ENCODE results near the gene CAMK1D. TPM values are rescaled to one million over a fixed set of nuclear protein-coding genes. Genes with fewer than 3 reads are reported as not detected.

CAMK1D gene
- total and polyA plus RNA-seq, 4 donors = 1.9 to 19.0 (median 7.6) TPM

DNA sequence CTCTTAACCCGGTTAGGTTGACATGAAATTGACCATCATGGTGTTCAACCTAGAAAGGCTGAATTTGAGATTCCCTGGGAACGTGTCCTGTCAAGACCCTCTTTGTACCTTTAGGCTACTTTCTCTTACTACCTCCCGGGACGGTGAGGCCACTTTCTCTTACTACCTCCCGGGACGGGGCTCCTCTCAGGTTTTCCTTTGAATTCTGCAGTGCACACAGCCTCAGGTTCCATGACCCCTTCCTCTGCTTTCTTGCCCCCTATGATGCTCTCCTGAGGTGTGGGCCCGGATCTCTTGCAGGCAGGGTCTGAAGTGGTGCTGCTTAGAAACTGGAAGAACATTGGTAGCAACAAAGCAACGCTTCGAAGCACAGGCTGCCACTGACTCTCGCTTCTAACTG lies 155.3 kb downstream of the CAMK1D start:
- WGBS, 2 donors = 97% methylated on average over 10 of the region's 10 CpGs
- H3K4me1 ChIP-seq (ENCODE audit: control insufficient read depth in 1 of 2, insufficient read depth in 2 of 2, low read length in 2 of 2) = peaks cover 0 to 10% of the 10 kb centered on the region in 2 donors
- no peak for ATAC-seq (ENCODE audit: low FRiP score)
- no peaks in the 10 kb centered on the region for H3K36me3 ChIP-seq (ENCODE audit: control insufficient read depth in 1 of 2, insufficient read depth in 2 of 2, low read length in 1 of 2)
- no peak overlapping the region for H3K4me3 ChIP-seq (ENCODE audit: low read length in 2 of 2)
- no peak overlapping the region for H3K27ac ChIP-seq (ENCODE audit: low read depth in 1 of 2, low read length in 2 of 2)
- H3K27me3 ChIP-seq (ENCODE audit: control insufficient read depth in 1 of 2, insufficient read depth in 2 of 2, low read length in 1 of 2) = no peaks in the 10 kb centered on the region
- intact Hi-C loops (cut with DNase I) = no loop called here
- H3K9me3 ChIP-seq (ENCODE audit: control insufficient read depth, low read length) = peaks cover 1% of the 10 kb centered on the region
- DNase-seq = peak in 1 of 2 donors; percentile 14

DNA sequence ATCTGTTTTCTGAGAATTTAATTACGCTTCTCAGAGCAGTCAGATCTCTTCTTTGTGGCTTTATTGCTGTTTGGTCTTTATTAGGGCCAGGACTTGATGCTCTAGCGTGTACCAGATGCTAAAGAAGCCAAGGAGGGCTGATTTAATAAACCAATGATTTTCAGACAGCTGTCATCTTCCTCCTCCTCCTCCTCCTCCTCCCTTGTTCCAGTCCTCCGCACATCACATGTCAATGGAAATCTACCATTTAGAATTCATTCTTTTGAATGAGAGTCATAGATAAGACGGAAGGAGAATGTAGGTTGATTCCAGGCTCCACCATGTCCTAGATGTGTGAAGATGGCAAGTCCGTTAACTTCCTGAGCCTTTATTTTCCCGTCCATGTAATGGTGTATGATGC lies 156.3 kb downstream of the CAMK1D start:
- ATAC-seq (ENCODE audit: low FRiP score) (no peak), DNase-seq (no peak)
- peaks cover 0 to 6% of the 10 kb centered on the region in 2 donors for H3K4me1 ChIP-seq (ENCODE audit: control insufficient read depth in 1 of 2, insufficient read depth in 2 of 2, low read length in 2 of 2)
- H3K9me3 ChIP-seq (ENCODE audit: control insufficient read depth, low read length) = peaks cover 1% of the 10 kb centered on the region
- H3K4me3 ChIP-seq (ENCODE audit: low read length in 2 of 2) = no peak overlapping the region
- H3K36me3 ChIP-seq (ENCODE audit: control insufficient read depth in 1 of 2, insufficient read depth in 2 of 2, low read length in 1 of 2) = no peaks in the 10 kb centered on the region
- no peaks in the 10 kb centered on the region for H3K27me3 ChIP-seq (ENCODE audit: control insufficient read depth in 1 of 2, insufficient read depth in 2 of 2, low read length in 1 of 2)
- intact Hi-C loops (cut with DNase I) = no loop called here
- no peak overlapping the region for H3K27ac ChIP-seq (ENCODE audit: low read depth in 1 of 2, low read length in 2 of 2)
- 97 to 98% methylated on average over 6 of the region's 6 CpGs for WGBS, 2 donors

DNA sequence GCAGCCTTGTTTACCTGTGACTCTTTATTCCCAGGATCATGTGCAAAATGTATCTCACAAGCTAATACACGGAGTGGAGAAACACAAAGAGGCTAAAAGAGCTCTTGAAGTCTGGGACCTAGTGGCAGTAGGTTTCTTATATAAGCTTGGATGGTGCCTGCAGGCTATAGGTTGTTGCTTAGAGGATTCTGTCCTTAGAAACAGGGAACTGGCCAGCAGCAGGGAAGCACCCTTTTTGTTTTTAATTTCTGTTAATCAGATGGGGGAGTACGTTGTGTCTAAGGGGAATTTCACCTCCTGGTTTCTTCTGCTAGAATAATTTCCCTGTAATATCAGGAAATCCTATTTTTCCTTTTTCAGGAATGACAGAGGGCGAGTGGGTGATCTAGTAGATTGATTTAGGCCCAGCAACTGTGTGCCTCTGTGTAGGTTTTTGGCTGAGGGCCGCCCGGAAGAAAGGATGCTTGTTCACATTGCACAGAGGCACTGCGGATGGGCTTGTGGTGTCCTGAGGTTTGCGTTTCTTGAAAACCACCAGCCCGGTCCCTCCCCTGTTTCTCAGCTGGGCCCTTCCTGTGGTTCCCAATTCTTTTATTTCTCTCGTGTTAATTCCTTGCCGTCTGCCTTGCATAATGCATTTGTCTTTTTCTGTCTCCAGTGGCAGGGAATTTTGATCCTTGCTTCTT lies 158.0 kb downstream of the CAMK1D start:
- no peaks in the 10 kb centered on the region for H3K4me1 ChIP-seq (ENCODE audit: control insufficient read depth in 1 of 2, insufficient read depth in 2 of 2, low read length in 2 of 2)
- no peak overlapping the region for H3K4me3 ChIP-seq (ENCODE audit: low read length in 2 of 2)
- WGBS, 2 donors = 93 to 96% methylated on average over 10 of the region's 10 CpGs
- no peak overlapping the region for H3K27ac ChIP-seq (ENCODE audit: low read depth in 1 of 2, low read length in 2 of 2)
- H3K36me3 ChIP-seq (ENCODE audit: control insufficient read depth in 1 of 2, insufficient read depth in 2 of 2, low read length in 1 of 2) = no peaks in the 10 kb centered on the region
- no peaks in the 10 kb centered on the region for H3K27me3 ChIP-seq (ENCODE audit: control insufficient read depth in 1 of 2, insufficient read depth in 2 of 2, low read length in 1 of 2)
- peaks cover 1% of the 10 kb centered on the region for H3K9me3 ChIP-seq (ENCODE audit: control insufficient read depth, low read length)
- no peak for ATAC-seq (ENCODE audit: low FRiP score)
- DNase-seq = peak in 1 of 2 donors; percentile 59
- intact Hi-C loops (cut with DNase I) = no loop called here

GRCh38 chr10:12508165-12508564 lies 158.8 kb downstream of the CAMK1D start:
- DNase-seq = no peak
- H3K27me3 ChIP-seq (ENCODE audit: control insufficient read depth in 1 of 2, insufficient read depth in 2 of 2, low read length in 1 of 2) = no peaks in the 10 kb centered on the region
- H3K4me3 ChIP-seq (ENCODE audit: low read length in 2 of 2) = no peak overlapping the region
- H3K27ac ChIP-seq (ENCODE audit: low read depth in 1 of 2, low read length in 2 of 2) = no peak overlapping the region
- no peak for ATAC-seq (ENCODE audit: low FRiP score)
- H3K9me3 ChIP-seq (ENCODE audit: control insufficient read depth, low read length) = peaks cover 1% of the 10 kb centered on the region
- WGBS, 2 donors = 94 to 97% methylated on average over 5 of the region's 5 CpGs
- H3K4me1 ChIP-seq (ENCODE audit: control insufficient read depth in 1 of 2, insufficient read depth in 2 of 2, low read length in 2 of 2) = no peaks in the 10 kb centered on the region
- no peaks in the 10 kb centered on the region for H3K36me3 ChIP-seq (ENCODE audit: control insufficient read depth in 1 of 2, insufficient read depth in 2 of 2, low read length in 1 of 2)
- intact Hi-C loops (cut with DNase I) = no loop called here

DNA sequence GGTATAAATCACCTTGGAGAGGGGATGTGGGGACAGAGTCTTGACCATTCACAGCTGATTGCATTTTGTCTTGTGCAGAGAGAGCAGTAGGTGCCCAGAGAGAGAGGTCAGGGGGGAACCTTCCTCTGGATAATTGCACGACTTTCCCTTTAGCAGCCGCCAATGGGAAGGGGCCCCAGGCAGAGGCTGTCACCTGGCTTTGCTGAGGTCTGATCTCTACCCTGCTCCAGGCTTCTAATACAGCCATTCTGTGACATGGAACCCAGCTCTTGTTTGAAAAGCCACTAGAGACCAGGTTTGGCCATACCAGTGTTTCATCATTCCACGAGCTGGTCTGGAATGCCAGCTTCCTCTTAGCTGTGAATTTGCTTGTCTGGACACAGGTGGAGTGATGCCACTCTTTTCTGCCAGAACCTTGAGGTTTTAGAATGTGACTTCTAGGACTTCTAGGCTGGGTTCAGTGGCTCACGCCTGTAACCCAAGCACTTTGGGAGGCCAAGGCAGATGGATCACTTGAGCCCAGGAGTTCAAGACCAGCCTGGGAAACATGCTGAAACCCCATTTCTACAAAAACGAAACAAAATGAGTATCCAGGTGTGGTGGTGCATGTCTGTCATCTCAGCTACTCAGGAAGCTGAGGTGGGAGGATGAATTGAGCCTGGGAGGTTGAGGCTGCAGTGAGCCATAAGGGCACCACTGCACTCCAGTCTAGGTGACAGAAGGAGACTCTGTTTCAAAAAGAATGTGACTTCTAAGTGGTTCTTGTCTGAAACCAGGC lies 159.9 kb downstream of the CAMK1D start:
- H3K9me3 ChIP-seq (ENCODE audit: control insufficient read depth, low read length) = peaks cover 1% of the 10 kb centered on the region
- intact Hi-C loops (cut with DNase I) = no loop called here
- no peak overlapping the region for H3K27ac ChIP-seq (ENCODE audit: low read depth in 1 of 2, low read length in 2 of 2)
- no peaks in the 10 kb centered on the region for H3K27me3 ChIP-seq (ENCODE audit: control insufficient read depth in 1 of 2, insufficient read depth in 2 of 2, low read length in 1 of 2)
- H3K36me3 ChIP-seq (ENCODE audit: control insufficient read depth in 1 of 2, insufficient read depth in 2 of 2, low read length in 1 of 2) = no peaks in the 10 kb centered on the region
- no peak for DNase-seq
- no peak overlapping the region for H3K4me3 ChIP-seq (ENCODE audit: low read length in 2 of 2)
- 91 to 94% methylated on average over 5 of the region's 5 CpGs for WGBS, 2 donors
- ATAC-seq (ENCODE audit: low FRiP score) = no peak
- no peaks in the 10 kb centered on the region for H3K4me1 ChIP-seq (ENCODE audit: control insufficient read depth in 1 of 2, insufficient read depth in 2 of 2, low read length in 2 of 2)

DNA sequence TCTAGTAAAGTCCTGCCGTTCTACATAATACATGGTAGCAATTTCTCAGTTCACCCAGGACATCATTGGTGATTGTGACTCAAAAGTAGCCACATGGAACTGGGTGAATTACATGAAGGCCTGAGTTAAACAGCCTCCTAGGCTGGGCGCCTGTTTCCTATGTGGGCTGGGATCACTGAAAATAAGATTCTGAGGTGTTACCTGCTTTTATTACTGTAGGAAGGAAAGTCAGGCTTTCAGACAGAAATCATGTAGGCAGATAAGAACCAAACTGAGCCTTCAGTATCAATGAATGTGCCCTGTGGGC lies 160.4 kb downstream of the CAMK1D start:
- intact Hi-C loops (cut with DNase I) = no loop called here
- Histone ChIP-seq H3K4me3 (ENCODE audit: low read length in 2 of 2) (no peak overlapping the region), H3K27ac (ENCODE audit: low read depth in 1 of 2, low read length in 2 of 2) (no peak overlapping the region), H3K4me1 (ENCODE audit: control insufficient read depth in 1 of 2, insufficient read depth in 2 of 2, low read length in 2 of 2) (no peaks in the 10 kb centered on the region), H3K27me3 (ENCODE audit: control insufficient read depth in 1 of 2, insufficient read depth in 2 of 2, low read length in 1 of 2) (no peaks in the 10 kb centered on the region), H3K9me3 (ENCODE audit: control insufficient read depth, low read length) (peaks cover 1% of the 10 kb centered on the region), H3K36me3 (ENCODE audit: control insufficient read depth in 1 of 2, insufficient read depth in 2 of 2, low read length in 1 of 2) (no peaks in the 10 kb centered on the region)
- ATAC-seq (ENCODE audit: low FRiP score) (no peak), DNase-seq (no peak)
- WGBS, 2 donors = 96% methylated on average over 2 of the region's 2 CpGs

- intact Hi-C loops (cut with DNase I) = no loop called here
- WGBS, 2 donors = 82 to 87% methylated on average over 8 of the region's 8 CpGs
- ATAC-seq (ENCODE audit: low FRiP score) = no peak
- no peak for DNase-seq
- H3K27ac ChIP-seq (ENCODE audit: low read depth in 1 of 2, low read length in 2 of 2) = no peak overlapping the region
- H3K4me3 ChIP-seq (ENCODE audit: low read length in 2 of 2) = no peak overlapping the region
- no peaks in the 10 kb centered on the region for H3K36me3 ChIP-seq (ENCODE audit: control insufficient read depth in 1 of 2, insufficient read depth in 2 of 2, low read length in 1 of 2)
- H3K9me3 ChIP-seq (ENCODE audit: control insufficient read depth, low read length) = peaks cover 1% of the 10 kb centered on the region
- H3K27me3 ChIP-seq (ENCODE audit: control insufficient read depth in 1 of 2, insufficient read depth in 2 of 2, low read length in 1 of 2) = no peaks in the 10 kb centered on the region
- no peaks in the 10 kb centered on the region for H3K4me1 ChIP-seq (ENCODE audit: control insufficient read depth in 1 of 2, insufficient read depth in 2 of 2, low read length in 2 of 2)
These were observed 161.2 kb downstream of the CAMK1D start for GRCh38 chr10:12510501-12510941.

DNA sequence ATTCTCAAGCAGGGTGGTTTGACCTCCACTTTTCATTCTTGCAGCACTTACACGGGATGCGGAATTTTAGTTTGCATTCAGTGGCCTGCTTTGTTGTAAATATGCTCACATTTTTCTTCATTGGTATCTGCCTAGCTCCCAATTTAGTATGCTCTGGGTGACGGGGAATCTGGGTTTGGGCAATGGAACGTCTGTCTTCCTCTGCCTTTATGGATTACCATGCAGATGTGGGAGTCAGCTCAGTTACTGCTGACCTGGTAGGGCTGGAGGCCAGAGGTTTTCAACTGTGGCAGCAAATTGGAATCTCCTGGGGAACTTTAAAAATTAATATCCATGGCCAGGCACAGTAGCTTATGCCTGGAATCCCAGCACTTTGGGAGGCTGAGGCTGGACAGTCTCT lies 161.6 kb downstream of the CAMK1D start:
- peaks cover 1% of the 10 kb centered on the region for H3K9me3 ChIP-seq (ENCODE audit: control insufficient read depth, low read length)
- no peaks in the 10 kb centered on the region for H3K36me3 ChIP-seq (ENCODE audit: control insufficient read depth in 1 of 2, insufficient read depth in 2 of 2, low read length in 1 of 2)
- H3K27ac ChIP-seq (ENCODE audit: low read depth in 1 of 2, low read length in 2 of 2) = no peak overlapping the region
- DNase-seq (no peak), ATAC-seq (ENCODE audit: low FRiP score) (no peak)
- no peak overlapping the region for H3K4me3 ChIP-seq (ENCODE audit: low read length in 2 of 2)
- H3K4me1 ChIP-seq (ENCODE audit: control insufficient read depth in 1 of 2, insufficient read depth in 2 of 2, low read length in 2 of 2) = no peaks in the 10 kb centered on the region
- H3K27me3 ChIP-seq (ENCODE audit: control insufficient read depth in 1 of 2, insufficient read depth in 2 of 2, low read length in 1 of 2) = no peaks in the 10 kb centered on the region
- WGBS, 2 donors = 67 to 88% methylated on average over 4 of the region's 4 CpGs
- intact Hi-C loops (cut with DNase I) = no loop called here

DNA sequence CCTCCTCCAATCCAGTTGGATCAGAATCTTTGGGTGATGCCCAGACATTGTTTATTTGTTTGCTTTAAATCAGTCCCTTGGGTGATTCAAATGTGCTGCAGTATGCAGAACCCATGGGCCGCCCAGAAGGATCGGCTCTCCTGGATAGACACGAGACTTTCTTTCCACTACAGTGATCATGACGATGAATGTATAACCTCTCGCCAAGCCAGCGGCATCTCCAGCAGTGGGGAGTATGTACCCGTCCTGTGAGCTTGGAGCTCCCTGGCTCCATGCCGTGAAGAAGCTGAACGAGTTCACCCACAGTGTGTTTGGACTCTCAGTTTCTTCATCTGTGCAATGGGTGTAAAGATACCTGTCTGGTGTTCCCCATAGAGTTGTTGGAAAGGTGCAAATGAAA lies 162.3 kb downstream of the CAMK1D start:
- Histone ChIP-seq H3K27me3 (ENCODE audit: control insufficient read depth in 1 of 2, insufficient read depth in 2 of 2, low read length in 1 of 2) (no peaks in the 10 kb centered on the region), H3K36me3 (ENCODE audit: control insufficient read depth in 1 of 2, insufficient read depth in 2 of 2, low read length in 1 of 2) (no peaks in the 10 kb centered on the region), H3K27ac (ENCODE audit: low read depth in 1 of 2, low read length in 2 of 2) (no peak overlapping the region), H3K4me3 (ENCODE audit: low read length in 2 of 2) (no peak overlapping the region), H3K4me1 (ENCODE audit: control insufficient read depth in 1 of 2, insufficient read depth in 2 of 2, low read length in 2 of 2) (no peaks in the 10 kb centered on the region), H3K9me3 (ENCODE audit: control insufficient read depth, low read length) (peaks cover 1% of the 10 kb centered on the region)
- 96 to 97% methylated on average over 9 of the region's 9 CpGs for WGBS, 2 donors
- intact Hi-C loops (cut with DNase I) = loop anchor here in 1 of 2 donors (2.0 kb wide), 1 partner anchor 31 kb away; no protein-coding TSS in a partner anchor
- DNase-seq = no peak
- no peak for ATAC-seq (ENCODE audit: low FRiP score)

Data from aorta (tissue), 5 donors.